Lower lobe of right lung (tissue), 2 donors: ENCODE data around the gene SLC6A1. TPM values are rescaled to one million over a fixed set of nuclear protein-coding genes. Genes with fewer than 3 reads are reported as not detected.

ENCODE experiments used
- ATAC-seq, 2 donors: fragments of 200-7000 bp; cut with Tn5 transposase; one replicate each; pipeline ENCODE4 v1.9.1; 2020 to 2022; ENCODE audit warnings: mild to moderate bottlenecking in 2 of 2, moderate library complexity in 2 of 2
- DNase-seq: peaks from one replicate; pipeline ENCODE4 v3.0.0-alpha.2; 2020
- H3K27ac ChIP-seq: fragments of 200-600 bp; one replicate; pipeline ENCODE4 v1.8.0; 2022
- H3K27me3 ChIP-seq: fragments of 200-600 bp; one replicate; pipeline ENCODE4 v1.8.0; 2022; ENCODE audit warnings: low read depth
- H3K36me3 ChIP-seq: fragments of 200-600 bp; one replicate; pipeline ENCODE4 v1.8.0; 2022; ENCODE audit warnings: mild to moderate bottlenecking
- H3K4me1 ChIP-seq: fragments of 200-600 bp; one replicate; pipeline ENCODE4 v1.8.0; 2022
- H3K4me3 ChIP-seq: fragments of 200-600 bp; one replicate; pipeline ENCODE4 v1.8.0; 2022; ENCODE audit warnings: mild to moderate bottlenecking
- H3K9me3 ChIP-seq: fragments of 200-600 bp; one replicate; pipeline ENCODE4 v1.8.0; 2022
- CTCF ChIP-seq: fragments of 200-600 bp; IDR thresholded peaks from one replicate; pipeline ENCODE4 v1.8.0; 2022; ENCODE audit warnings: antibody characterized with exemption, mild to moderate bottlenecking
- intact Hi-C: fragments of 100-400 bp; cut with DNase I; formaldehyde crosslinking; loops from one replicate; pipeline ENCODE4 v1.11.0; 2022
- total RNA-seq: library from RNA; stranded (reverse); fragmentation: NEBNext Ultra II Directional; extraction: Animal tissue kit (Norgen Biotek cat#: 25700); gene quantifications from one replicate; pipeline ENCODE4 v1.2.1, GENCODE V29; 2021
- donor health status: DM: no; HTN: yes; CAD: no; lungs with severe emphysema.

SLC6A1 gene
- total RNA-seq, 1 donor from 2014 or later: 1.8 TPM

GRCh38 chr3:10999221-11000107 is 6.9 kb downstream of the SLC6A1 start:
- no peak overlapping the region for H3K27ac ChIP-seq
- no peak overlapping the region for H3K4me3 ChIP-seq
- ATAC-seq (no peak), DNase-seq (no peak)
- no peak for TF ChIP-seq CTCF
- H3K9me3 ChIP-seq: no peaks in the 10 kb centered on the region
- H3K36me3 ChIP-seq: no peaks in the 10 kb centered on the region
- intact Hi-C loops: no loop called here
- no peaks in the 10 kb centered on the region for H3K4me1 ChIP-seq
- H3K27me3 ChIP-seq: peaks cover 29% of the 10 kb centered on the region

GRCh38 chr3:11000528-11000927 is 8.0 kb downstream of the SLC6A1 start:
- intact Hi-C loops: no loop called here
- TF ChIP-seq CTCF: no peak
- Histone ChIP-seq H3K4me3 (no peak overlapping the region), H3K36me3 (no peaks in the 10 kb centered on the region), H3K27me3 (peaks cover 21% of the 10 kb centered on the region), H3K4me1 (no peaks in the 10 kb centered on the region), H3K27ac (no peak overlapping the region), H3K9me3 (no peaks in the 10 kb centered on the region)
- no peak for DNase-seq
- no peak for ATAC-seq

GRCh38 chr3:11001020-11001657 is 8.6 kb downstream of the SLC6A1 start:
- H3K27ac ChIP-seq: no peak overlapping the region
- peaks cover 17% of the 10 kb centered on the region for H3K27me3 ChIP-seq
- no peak overlapping the region for H3K4me3 ChIP-seq
- no peak for ATAC-seq
- no peak for TF ChIP-seq CTCF
- no peak for DNase-seq
- H3K4me1 ChIP-seq: no peaks in the 10 kb centered on the region
- no peaks in the 10 kb centered on the region for H3K9me3 ChIP-seq
- H3K36me3 ChIP-seq: no peaks in the 10 kb centered on the region
- intact Hi-C loops: no loop called here

GRCh38 chr3:11001658-11002021 is 9.1 kb downstream of the SLC6A1 start:
- H3K4me1 ChIP-seq: no peaks in the 10 kb centered on the region
- no peaks in the 10 kb centered on the region for H3K36me3 ChIP-seq
- no peak for ATAC-seq
- no peak overlapping the region for H3K27ac ChIP-seq
- intact Hi-C loops: no loop called here
- no peak for TF ChIP-seq CTCF
- H3K4me3 ChIP-seq: no peak overlapping the region
- no peak for DNase-seq
- H3K9me3 ChIP-seq: no peaks in the 10 kb centered on the region
- H3K27me3 ChIP-seq: peaks cover 12% of the 10 kb centered on the region

- TF ChIP-seq CTCF: no peak
- no peaks in the 10 kb centered on the region for H3K9me3 ChIP-seq
- intact Hi-C loops: no loop called here
Measured at GRCh38 chr3:11002371-11002807, 9.8 kb downstream of the SLC6A1 start.

More at GRCh38 chr3:11002371-11002807, 9.8 kb downstream of the SLC6A1 start:
- DNase-seq (no peak), ATAC-seq (no peak)
- Histone ChIP-seq H3K4me3 (no peak overlapping the region), H3K27ac (no peak overlapping the region), H3K4me1 (no peaks in the 10 kb centered on the region), H3K27me3 (peaks cover 9% of the 10 kb centered on the region), H3K36me3 (no peaks in the 10 kb centered on the region)
